Loucy (cell line): Measurements from ENCODE around the gene KIF1B.

Experiments
- EZH2phosphoT487 ChIP-seq: fragments of 200-600 bp; IDR thresholded peaks from 2 replicates; pipeline ENCODE4 v1.6.1; 2018; ENCODE audit warnings: antibody characterized with exemption, mild to moderate bottlenecking, moderate library complexity, borderline replicate concordance
- TF ChIP-seq, protein P1 (sequence below): fragments of 200-600 bp; sonication (generic); conservative IDR thresholded peaks from 2 replicates; pipeline ENCODE4 v1.5.1; 2014; ENCODE audit warnings: mild to moderate bottlenecking, antibody characterized with exemption, low read length

DNA sequence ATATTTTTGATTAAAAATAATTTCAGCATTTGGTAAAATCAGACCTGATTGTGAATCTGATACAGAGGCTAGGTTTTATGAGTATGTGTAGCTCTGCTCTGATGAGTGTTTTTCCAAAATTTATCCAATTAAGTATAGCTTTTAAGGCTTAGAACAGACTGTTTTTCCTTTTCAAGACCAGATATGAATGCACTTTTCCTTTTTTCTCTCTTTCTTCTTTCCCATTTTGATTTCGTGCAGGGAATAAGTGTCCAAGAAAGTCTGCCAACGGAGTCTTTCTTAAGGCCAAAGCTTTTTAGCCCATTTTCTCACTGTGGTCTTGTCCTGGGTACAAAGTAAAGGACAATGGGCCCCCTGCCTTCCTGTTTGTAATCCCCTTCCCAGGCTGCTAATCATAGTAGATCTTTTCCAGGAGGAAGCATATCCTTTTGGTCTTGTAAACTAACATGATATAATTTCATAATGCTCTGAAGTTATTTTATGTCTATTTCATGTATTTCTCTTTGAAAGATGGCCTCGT, 2.9 kb downstream of the KIF1B start:
- TF ChIP-seq, protein P1, sequence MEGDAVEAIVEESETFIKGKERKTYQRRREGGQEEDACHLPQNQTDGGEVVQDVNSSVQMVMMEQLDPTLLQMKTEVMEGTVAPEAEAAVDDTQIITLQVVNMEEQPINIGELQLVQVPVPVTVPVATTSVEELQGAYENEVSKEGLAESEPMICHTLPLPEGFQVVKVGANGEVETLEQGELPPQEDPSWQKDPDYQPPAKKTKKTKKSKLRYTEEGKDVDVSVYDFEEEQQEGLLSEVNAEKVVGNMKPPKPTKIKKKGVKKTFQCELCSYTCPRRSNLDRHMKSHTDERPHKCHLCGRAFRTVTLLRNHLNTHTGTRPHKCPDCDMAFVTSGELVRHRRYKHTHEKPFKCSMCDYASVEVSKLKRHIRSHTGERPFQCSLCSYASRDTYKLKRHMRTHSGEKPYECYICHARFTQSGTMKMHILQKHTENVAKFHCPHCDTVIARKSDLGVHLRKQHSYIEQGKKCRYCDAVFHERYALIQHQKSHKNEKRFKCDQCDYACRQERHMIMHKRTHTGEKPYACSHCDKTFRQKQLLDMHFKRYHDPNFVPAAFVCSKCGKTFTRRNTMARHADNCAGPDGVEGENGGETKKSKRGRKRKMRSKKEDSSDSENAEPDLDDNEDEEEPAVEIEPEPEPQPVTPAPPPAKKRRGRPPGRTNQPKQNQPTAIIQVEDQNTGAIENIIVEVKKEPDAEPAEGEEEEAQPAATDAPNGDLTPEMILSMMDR, result no peak
- TF ChIP-seq EZH2phosphoT487, result no peak
